Smooth muscle cell (in vitro differentiated cells): Measurements from ENCODE around the gene PDGFRB. TPM values are rescaled to one million over a fixed set of nuclear protein-coding genes. Genes with fewer than 3 reads are reported as not detected.

Source experiments
- DNase-seq: peaks from one replicate; lab custom pipeline; 2025; ENCODE audit not compliant: unreplicated experiment; lab: John Stamatoyannopoulos, UW
- H2AFZ ChIP-seq: fragments of 200-600 bp; sonication (generic); 2 replicates; pipeline ENCODE4 v1.6.0; 2016; ENCODE audit warnings: antibody characterized with exemption, low read depth, mild to moderate bottlenecking
- H3F3A ChIP-seq: fragments of 200-600 bp; sonication (generic); 2 replicates; pipeline ENCODE4 v1.6.0; 2017; ENCODE audit warnings: antibody characterized with exemption, low read depth
- H3K27ac ChIP-seq: fragments of 200-600 bp; sonication (generic); 2 replicates; pipeline ENCODE4 v1.5.1; 2016; ENCODE audit warnings: low read depth, mild to moderate bottlenecking
- H3K27me3 ChIP-seq: fragments of 200-600 bp; sonication (generic); 2 replicates; pipeline ENCODE4 v1.6.1; 2016; ENCODE audit warnings: low read depth, mild to moderate bottlenecking
- H3K36me3 ChIP-seq: fragments of 200-600 bp; sonication (generic); 2 replicates; pipeline ENCODE4 v1.5.1; 2016; ENCODE audit warnings: low read depth
- H3K4me1 ChIP-seq: fragments of 200-600 bp; sonication (generic); 2 replicates; pipeline ENCODE4 v1.5.1; 2016; ENCODE audit warnings: low read depth
- H3K4me2 ChIP-seq: fragments of 200-600 bp; sonication (generic); 2 replicates; pipeline ENCODE4 v1.6.0; 2016; ENCODE audit warnings: mild to moderate bottlenecking
- H3K4me3 ChIP-seq: fragments of 200-600 bp; sonication (generic); 2 replicates; pipeline ENCODE4 v1.5.1; 2016; ENCODE audit warnings: mild to moderate bottlenecking
- H3K79me2 ChIP-seq: fragments of 200-600 bp; sonication (generic); 2 replicates; pipeline ENCODE4 v1.6.0; 2016; ENCODE audit warnings: low read depth, mild to moderate bottlenecking
- H3K9ac ChIP-seq: fragments of 200-600 bp; sonication (generic); 2 replicates; pipeline ENCODE4 v1.6.0; 2016; ENCODE audit warnings: low read depth
- H3K9me3 ChIP-seq: fragments of 200-600 bp; sonication (generic); replicated peaks from 2 replicates; pipeline ENCODE4 v1.5.1; 2016; ENCODE audit warnings: low read depth
- H4K20me1 ChIP-seq: fragments of 200-600 bp; sonication (generic); 2 replicates; pipeline ENCODE4 v1.6.0; 2016; ENCODE audit warnings: low read depth
- whole genome bisulfite sequencing: methylation state at CpG from one replicate; pipeline ENCODE4 v1.1.7; 2016; ENCODE audit warnings: low lambda C conversion rate; 5-methylcytosine and 5-hydroxymethylcytosine counted together
- polyA plus RNA-seq: library from polyadenylated mRNA; unstranded; fragments of >200 nt; fragmentation: Nextera tagmentation; extraction: Ambion mirVana; gene quantifications from 2 replicates; pipeline ENCODE4 v1.2.1, GENCODE V29; 2016
- total RNA-seq: library from RNA; depleted of rRNA; stranded (reverse); fragments of >200 nt; gene quantifications from 2 replicates; pipeline ENCODE4 v1.2.3, GENCODE V29; 2014
- TF ChIP-seq, protein P1 (sequence below): fragments of 200-600 bp; sonication (generic); IDR thresholded peaks from 2 replicates; pipeline ENCODE4 v1.5.1; 2017; ENCODE audit warnings: borderline replicate concordance, mild to moderate bottlenecking, antibody characterized with exemption; ENCODE audit not compliant: insufficient read depth, poor library complexity, severe bottlenecking

The PDGFRB gene
- total and polyA plus RNA-seq, 2 experiments from 2014 or later: 370 to 522 TPM

DNA sequence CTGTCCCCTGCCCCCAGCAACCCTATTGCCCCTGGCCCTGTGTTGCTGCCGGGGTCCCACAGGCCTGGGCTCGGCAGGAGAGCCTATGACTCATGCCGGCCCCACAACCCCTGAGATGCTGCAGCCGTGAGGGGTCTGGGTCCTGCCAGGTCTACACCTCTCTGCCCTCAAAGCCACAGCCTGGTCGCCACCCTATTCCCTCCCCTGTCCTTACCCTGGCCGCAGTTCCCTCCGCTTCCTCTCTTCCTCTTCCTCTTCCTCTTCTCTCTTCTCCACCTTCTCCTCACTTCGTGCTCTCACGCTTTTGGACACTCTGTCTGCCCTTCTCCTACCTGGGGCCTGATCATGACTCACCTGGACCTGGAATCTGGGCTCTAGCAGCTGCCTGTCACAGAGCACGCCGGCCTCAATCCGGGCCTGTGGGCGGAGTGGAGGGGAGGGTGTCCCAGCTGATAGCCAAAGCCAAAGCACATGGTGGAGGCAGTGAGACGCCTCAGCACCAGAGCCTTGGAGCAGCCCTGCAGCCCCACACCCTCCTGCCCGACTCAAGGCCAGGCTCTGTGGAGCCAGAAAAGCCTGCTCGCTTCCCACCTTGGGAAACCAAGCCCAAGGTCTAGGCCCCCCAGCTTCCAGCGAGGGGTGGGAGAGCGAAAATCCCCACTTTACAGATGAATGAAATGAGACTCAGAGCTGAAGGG is 42.4 kb downstream of the PDGFRB start:
- Histone ChIP-seq H3K79me2 (no peaks in the 10 kb centered on the region), H3K9ac (peak overlapping the region; percentile 58), H2AFZ (no peak overlapping the region), H3K27ac (peak overlapping the region; percentile 98), H3K9me3 (no peaks in the 10 kb centered on the region), H3K27me3 (no peaks in the 10 kb centered on the region), H3K36me3 (no peaks in the 10 kb centered on the region), H3K4me2 (peak overlapping the region; percentile 8), H3F3A (peaks cover 77% of the 10 kb centered on the region), H3K4me1 (peaks cover 25% of the 10 kb centered on the region), H4K20me1 (no peaks in the 10 kb centered on the region), H3K4me3 (no peak overlapping the region)
- WGBS: 33% methylated on average over 18 of the region's 18 CpGs
- DNase-seq: no peak
- TF ChIP-seq, protein P1, sequence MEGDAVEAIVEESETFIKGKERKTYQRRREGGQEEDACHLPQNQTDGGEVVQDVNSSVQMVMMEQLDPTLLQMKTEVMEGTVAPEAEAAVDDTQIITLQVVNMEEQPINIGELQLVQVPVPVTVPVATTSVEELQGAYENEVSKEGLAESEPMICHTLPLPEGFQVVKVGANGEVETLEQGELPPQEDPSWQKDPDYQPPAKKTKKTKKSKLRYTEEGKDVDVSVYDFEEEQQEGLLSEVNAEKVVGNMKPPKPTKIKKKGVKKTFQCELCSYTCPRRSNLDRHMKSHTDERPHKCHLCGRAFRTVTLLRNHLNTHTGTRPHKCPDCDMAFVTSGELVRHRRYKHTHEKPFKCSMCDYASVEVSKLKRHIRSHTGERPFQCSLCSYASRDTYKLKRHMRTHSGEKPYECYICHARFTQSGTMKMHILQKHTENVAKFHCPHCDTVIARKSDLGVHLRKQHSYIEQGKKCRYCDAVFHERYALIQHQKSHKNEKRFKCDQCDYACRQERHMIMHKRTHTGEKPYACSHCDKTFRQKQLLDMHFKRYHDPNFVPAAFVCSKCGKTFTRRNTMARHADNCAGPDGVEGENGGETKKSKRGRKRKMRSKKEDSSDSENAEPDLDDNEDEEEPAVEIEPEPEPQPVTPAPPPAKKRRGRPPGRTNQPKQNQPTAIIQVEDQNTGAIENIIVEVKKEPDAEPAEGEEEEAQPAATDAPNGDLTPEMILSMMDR: no peak

DNA sequence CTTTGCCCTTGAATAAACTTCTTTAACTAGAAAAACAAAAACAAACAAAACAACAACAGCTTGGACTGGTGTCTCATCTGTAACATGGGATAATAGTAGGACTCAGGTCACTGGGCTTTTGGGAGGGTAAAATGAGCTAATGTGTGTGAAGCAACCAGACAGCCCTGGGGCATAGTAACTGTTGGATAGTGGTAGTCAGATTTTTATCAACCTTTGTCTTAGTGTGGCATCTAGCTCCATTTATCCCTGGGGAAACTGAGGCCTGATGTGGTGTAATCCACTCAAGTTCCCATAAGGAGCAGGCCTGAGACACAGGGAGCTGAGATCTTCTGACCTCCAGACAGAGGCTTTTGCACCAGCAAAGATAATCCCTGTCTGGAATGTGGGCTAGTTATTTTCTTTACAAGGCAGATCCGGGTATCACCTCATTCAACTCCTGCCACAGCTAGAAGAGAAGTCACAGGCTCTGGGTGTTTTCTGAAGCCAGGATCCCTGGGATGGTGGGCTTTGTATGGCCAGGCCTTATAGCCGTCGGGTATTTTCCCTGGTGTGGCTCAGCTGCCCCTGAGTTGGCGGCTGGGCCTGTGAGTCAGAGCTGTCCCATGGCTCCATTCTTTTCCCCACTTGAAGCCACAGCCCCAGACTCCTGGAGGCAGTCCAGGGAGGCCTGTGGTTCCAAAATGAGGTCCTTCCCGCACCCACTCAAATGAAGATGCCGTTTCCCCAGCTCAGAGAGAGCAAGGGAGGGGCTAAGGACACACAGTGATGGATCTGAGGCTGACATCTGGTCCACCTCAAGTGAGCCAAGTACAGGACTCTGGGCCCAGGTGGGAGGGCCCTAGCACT is 43.2 kb downstream of the PDGFRB start:
- peak; percentile 17 for DNase-seq
- Histone ChIP-seq H3K4me1 (peaks cover 25% of the 10 kb centered on the region), H3K79me2 (no peaks in the 10 kb centered on the region), H3K4me3 (no peak overlapping the region), H4K20me1 (no peaks in the 10 kb centered on the region), H3K27me3 (no peaks in the 10 kb centered on the region), H2AFZ (no peak overlapping the region), H3K9me3 (no peaks in the 10 kb centered on the region), H3K4me2 (peak overlapping the region; percentile 43), H3K9ac (peak overlapping the region; percentile 87), H3K27ac (peak overlapping the region; percentile 98), H3F3A (peaks cover 72% of the 10 kb centered on the region), H3K36me3 (no peaks in the 10 kb centered on the region)
- TF ChIP-seq, protein P1: no peak
- 2% methylated on average over 6 of the region's 6 CpGs for WGBS

DNA sequence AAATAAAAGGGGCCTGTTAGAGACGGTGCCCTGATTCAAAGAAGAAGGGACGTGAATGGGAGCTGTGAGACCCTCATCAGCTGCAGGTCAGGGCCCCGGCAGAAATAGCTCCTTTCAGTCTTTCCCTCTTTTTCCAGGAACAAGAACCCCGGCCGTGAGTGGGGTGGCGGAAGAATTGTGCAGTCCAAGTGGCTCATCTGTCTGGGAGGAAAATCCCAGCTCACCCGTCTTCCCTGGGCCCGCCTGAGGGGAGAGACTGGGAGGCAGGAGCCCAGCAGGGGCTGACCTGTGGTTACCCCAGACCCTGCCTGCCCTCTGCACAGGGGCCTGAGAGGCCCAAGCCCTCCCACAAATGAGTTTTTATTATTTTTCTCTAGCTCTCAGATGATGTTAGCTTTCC is 44.5 kb downstream of the PDGFRB start:
- Histone ChIP-seq H3K9me3 (no peaks in the 10 kb centered on the region), H2AFZ (no peak overlapping the region), H3K9ac (peak overlapping the region; percentile 87), H4K20me1 (no peaks in the 10 kb centered on the region), H3K36me3 (no peaks in the 10 kb centered on the region), H3K79me2 (no peaks in the 10 kb centered on the region), H3K27me3 (no peaks in the 10 kb centered on the region), H3K4me1 (peaks cover 25% of the 10 kb centered on the region), H3K27ac (peak overlapping the region; percentile 98), H3F3A (peaks cover 67% of the 10 kb centered on the region), H3K4me3 (no peak overlapping the region), H3K4me2 (peak overlapping the region; percentile 43)
- DNase-seq: no peak
- 38% methylated on average over 8 of the region's 8 CpGs for WGBS
- TF ChIP-seq, protein P1: no peak
